ENCODE data around the gene NISCH. TPM values are rescaled to one million over a fixed set of nuclear protein-coding genes. Genes with fewer than 3 reads are reported as not detected.

Gene NISCH
- total RNA-seq, 1 donor from 2014 or later = 80.5 TPM

- Mint-ChIP-seq H3K4me3 (no peak overlapping the region), H3K36me3 (peaks cover 7% of the 10 kb centered on the region), H3K4me1 (peaks cover 10% of the 10 kb centered on the region), H3K9me3 (no peaks in the 10 kb centered on the region), H3K27me3 (ENCODE audit: insufficient read depth, low read depth) (peaks cover 4% of the 10 kb centered on the region), H3K27ac (no peak overlapping the region)
- Histone ChIP-seq H3K27ac (no peak overlapping the region), H3K79me2 (ENCODE audit: low read depth) (no peaks in the 10 kb centered on the region), H3K9me3 (ENCODE audit: low read depth) (no peaks in the 10 kb centered on the region), H3K4me3 (no peak overlapping the region), H3F3A (ENCODE audit: low read depth) (peaks cover 7% of the 10 kb centered on the region), H3K36me3 (no peaks in the 10 kb centered on the region), H4K20me1 (ENCODE audit: low read depth) (peaks cover 11% of the 10 kb centered on the region), H2AFZ (replicated peaks) (no peak overlapping the region), H3K4me2 (no peak overlapping the region), H3K9ac (no peak overlapping the region), H3K27me3 (no peaks in the 10 kb centered on the region), H3K4me1 (peaks cover 6% of the 10 kb centered on the region)
- TF ChIP-seq CTCF (IDR thresholded peaks at IDR 0.05) (no peak), EZH2phosphoT487 (IDR thresholded peaks at IDR 0.05) (no peak), EZH2 (IDR thresholded peaks at IDR 0.05) (no peak)
- no peak for DNase-seq (ENCODE audit: low spot score)
Observed at GRCh38 chr3:52495777-52496602, 40.6 kb downstream of the NISCH start.

- Histone ChIP-seq H3K4me3 (no peak overlapping the region), H3K9me3 (ENCODE audit: low read depth) (no peaks in the 10 kb centered on the region), H3K9ac (no peak overlapping the region), H3K4me1 (peaks cover 6% of the 10 kb centered on the region), H3K27me3 (no peaks in the 10 kb centered on the region), H4K20me1 (ENCODE audit: low read depth) (peaks cover 4% of the 10 kb centered on the region), H3K79me2 (ENCODE audit: low read depth) (no peaks in the 10 kb centered on the region), H3K4me2 (no peak overlapping the region), H3K27ac (no peak overlapping the region), H3F3A (ENCODE audit: low read depth) (peaks cover 7% of the 10 kb centered on the region), H3K36me3 (no peaks in the 10 kb centered on the region), H2AFZ (replicated peaks) (no peak overlapping the region)
- Mint-ChIP-seq H3K36me3 (no peaks in the 10 kb centered on the region), H3K4me3 (no peak overlapping the region), H3K4me1 (peaks cover 4% of the 10 kb centered on the region), H3K27ac (no peak overlapping the region), H3K9me3 (no peaks in the 10 kb centered on the region), H3K27me3 (ENCODE audit: insufficient read depth, low read depth) (peaks cover 6% of the 10 kb centered on the region)
- DNase-seq (ENCODE audit: low spot score) = no peak
- TF ChIP-seq EZH2phosphoT487 (IDR thresholded peaks at IDR 0.05) (no peak), CTCF (IDR thresholded peaks at IDR 0.05) (no peak), EZH2 (IDR thresholded peaks at IDR 0.05) (no peak)
Observed at GRCh38 chr3:52498137-52499054, 43.0 kb downstream of the NISCH start.

- Histone ChIP-seq H3K79me2 (ENCODE audit: low read depth) (no peaks in the 10 kb centered on the region), H3K9ac (no peak overlapping the region), H3K9me3 (ENCODE audit: low read depth) (no peaks in the 10 kb centered on the region), H3K27me3 (no peaks in the 10 kb centered on the region), H3K36me3 (no peaks in the 10 kb centered on the region), H2AFZ (replicated peaks) (no peak overlapping the region), H3K27ac (no peak overlapping the region), H3K4me3 (no peak overlapping the region), H3F3A (ENCODE audit: low read depth) (no peaks in the 10 kb centered on the region), H3K4me1 (peaks cover 3% of the 10 kb centered on the region), H3K4me2 (no peak overlapping the region), H4K20me1 (ENCODE audit: low read depth) (no peaks in the 10 kb centered on the region)
- no peak overlapping the region for H3K4me3 Mint-ChIP-seq
- peaks cover 2% of the 10 kb centered on the region for H3K27me3 Mint-ChIP-seq (ENCODE audit: insufficient read depth, low read depth)
- no peaks in the 10 kb centered on the region for H3K36me3 Mint-ChIP-seq
- no peak for DNase-seq (ENCODE audit: low spot score)
- H3K9me3 Mint-ChIP-seq = no peaks in the 10 kb centered on the region
- H3K4me1 Mint-ChIP-seq = no peaks in the 10 kb centered on the region
- H3K27ac Mint-ChIP-seq = no peak overlapping the region
- no peak for TF ChIP-seq EZH2 (IDR thresholded peaks at IDR 0.05)
- TF ChIP-seq CTCF (IDR thresholded peaks at IDR 0.05) = no peak
- no peak for TF ChIP-seq EZH2phosphoT487 (IDR thresholded peaks at IDR 0.05)
Observed at GRCh38 chr3:52501046-52501445, 45.6 kb downstream of the NISCH start.
